ENCODE data around the gene JAZF1.

Gene JAZF1

GRCh38 chr7:27900006-27900405 is 280.6 kb downstream of the JAZF1 start:
- TF ChIP-seq EZH2phosphoT487 (IDR thresholded peaks at IDR 0.05; ENCODE audit: low read length), result no peak
- no peak for TF ChIP-seq CTCF (IDR thresholded peaks at IDR 0.05; ENCODE audit: low read length)
- TF ChIP-seq EZH2 (optimal IDR thresholded peaks at IDR 0.05; ENCODE audit: low read depth, low read length), result no peak
- Histone ChIP-seq H3K36me3 (replicated peaks; ENCODE audit: insufficient read depth, low read length) (no peaks in the 10 kb centered on the region), H3K4me3 (ENCODE audit: low read length) (no peak overlapping the region), H3K9me3 (replicated peaks; ENCODE audit: insufficient read depth, low read length) (no peaks in the 10 kb centered on the region), H3K27me3 (replicated peaks; ENCODE audit: insufficient read depth, low read length) (no peaks in the 10 kb centered on the region; the same call in 1 of the 2 replicates), H3K27ac (ENCODE audit: low read length) (no peak overlapping the region), H3K79me2 (ENCODE audit: low read length) (no peaks in the 10 kb centered on the region), H3K4me2 (ENCODE audit: low read depth, low read length) (no peak overlapping the region), H3K4me1 (ENCODE audit: low read length) (peaks cover 12% of the 10 kb centered on the region), H2AFZ (ENCODE audit: low read length) (no peak overlapping the region), H3K9ac (ENCODE audit: low read length) (no peak overlapping the region), H3K9me2 (replicated peaks; ENCODE audit: insufficient read depth, low read length) (no peaks in the 10 kb centered on the region), H3F3A (ENCODE audit: insufficient read depth, low read length) (peaks cover 22% of the 10 kb centered on the region), H4K20me1 (ENCODE audit: insufficient read depth, low read length) (no peaks in the 10 kb centered on the region; the same call in 1 of the 2 replicates)
- no peak for DNase-seq

GRCh38 chr7:27899601-27900000 is 281.0 kb downstream of the JAZF1 start:
- Histone ChIP-seq H3K4me3 (ENCODE audit: low read length) (no peak overlapping the region), H3K9me2 (replicated peaks; ENCODE audit: insufficient read depth, low read length) (no peaks in the 10 kb centered on the region), H3F3A (ENCODE audit: insufficient read depth, low read length) (peaks cover 22% of the 10 kb centered on the region), H2AFZ (ENCODE audit: low read length) (no peak overlapping the region), H3K4me2 (ENCODE audit: low read depth, low read length) (no peak overlapping the region), H4K20me1 (ENCODE audit: insufficient read depth, low read length) (no peaks in the 10 kb centered on the region; the same call in 1 of the 2 replicates), H3K9ac (ENCODE audit: low read length) (no peak overlapping the region), H3K9me3 (replicated peaks; ENCODE audit: insufficient read depth, low read length) (no peaks in the 10 kb centered on the region), H3K27me3 (replicated peaks; ENCODE audit: insufficient read depth, low read length) (no peaks in the 10 kb centered on the region; the same call in 1 of the 2 replicates), H3K36me3 (replicated peaks; ENCODE audit: insufficient read depth, low read length) (no peaks in the 10 kb centered on the region), H3K4me1 (ENCODE audit: low read length) (peaks cover 12% of the 10 kb centered on the region), H3K79me2 (ENCODE audit: low read length) (no peaks in the 10 kb centered on the region), H3K27ac (ENCODE audit: low read length) (no peak overlapping the region)
- TF ChIP-seq EZH2phosphoT487 (IDR thresholded peaks at IDR 0.05; ENCODE audit: low read length) (no peak), CTCF (IDR thresholded peaks at IDR 0.05; ENCODE audit: low read length) (no peak), EZH2 (optimal IDR thresholded peaks at IDR 0.05; ENCODE audit: low read depth, low read length) (no peak)
- DNase-seq, result no peak

- no peaks in the 10 kb centered on the region for H3K9me3 ChIP-seq (replicated peaks; ENCODE audit: insufficient read depth, low read length)
- H3F3A ChIP-seq (ENCODE audit: insufficient read depth, low read length), result peaks cover 22% of the 10 kb centered on the region
- H3K9ac ChIP-seq (ENCODE audit: low read length), result no peak overlapping the region
- H3K4me2 ChIP-seq (ENCODE audit: low read depth, low read length), result no peak overlapping the region
- no peak for DNase-seq
- H2AFZ ChIP-seq (ENCODE audit: low read length), result no peak overlapping the region
- H3K27ac ChIP-seq (ENCODE audit: low read length), result no peak overlapping the region
- no peaks in the 10 kb centered on the region; the same call in 1 of the 2 replicates for H4K20me1 ChIP-seq (ENCODE audit: insufficient read depth, low read length)
- TF ChIP-seq EZH2 (optimal IDR thresholded peaks at IDR 0.05; ENCODE audit: low read depth, low read length) (no peak), EZH2phosphoT487 (IDR thresholded peaks at IDR 0.05; ENCODE audit: low read length) (no peak), CTCF (IDR thresholded peaks at IDR 0.05; ENCODE audit: low read length) (no peak)
- peaks cover 1% of the 10 kb centered on the region; the same call in 1 of the 2 replicates for H3K27me3 ChIP-seq (replicated peaks; ENCODE audit: insufficient read depth, low read length)
- peaks cover 12% of the 10 kb centered on the region for H3K4me1 ChIP-seq (ENCODE audit: low read length)
- H3K36me3 ChIP-seq (replicated peaks; ENCODE audit: insufficient read depth, low read length), result no peaks in the 10 kb centered on the region
- no peak overlapping the region for H3K4me3 ChIP-seq (ENCODE audit: low read length)
- H3K79me2 ChIP-seq (ENCODE audit: low read length), result no peaks in the 10 kb centered on the region
- H3K9me2 ChIP-seq (replicated peaks; ENCODE audit: insufficient read depth, low read length), result no peaks in the 10 kb centered on the region
Observed at GRCh38 chr7:27897441-27897847, 283.2 kb downstream of the JAZF1 start.

Measured in MM.1S (cell line).